Caki2 (cell line): ENCODE data around the gene PIEZO2. TPM values are rescaled to one million over a fixed set of nuclear protein-coding genes. Genes with fewer than 3 reads are reported as not detected.

Source experiments
- DNase-seq: peaks from one replicate; pipeline ENCODE4 v3.0.0-alpha.2; 2015; ENCODE audit warnings: low read depth
- in situ Hi-C: cut with HindIII; loops from 2 replicates; pipeline ENCODE4 v1.10.0; 2016; ENCODE audit warnings: low sequenced_read_pairs, low pct_unique_long_range_greater_than_20kb, mixed read lengths
- total RNA-seq: library from RNA; depleted of rRNA; stranded (reverse); fragments of >200 nt; shearing (Covaris generic); gene quantifications from 2 replicates; pipeline ENCODE4 v1.2.3, GENCODE V29; 2014; ENCODE audit warnings: low replicate concordance

Gene PIEZO2
- total RNA-seq, 1 experiment from 2014 or later: 2.8 TPM

DNA sequence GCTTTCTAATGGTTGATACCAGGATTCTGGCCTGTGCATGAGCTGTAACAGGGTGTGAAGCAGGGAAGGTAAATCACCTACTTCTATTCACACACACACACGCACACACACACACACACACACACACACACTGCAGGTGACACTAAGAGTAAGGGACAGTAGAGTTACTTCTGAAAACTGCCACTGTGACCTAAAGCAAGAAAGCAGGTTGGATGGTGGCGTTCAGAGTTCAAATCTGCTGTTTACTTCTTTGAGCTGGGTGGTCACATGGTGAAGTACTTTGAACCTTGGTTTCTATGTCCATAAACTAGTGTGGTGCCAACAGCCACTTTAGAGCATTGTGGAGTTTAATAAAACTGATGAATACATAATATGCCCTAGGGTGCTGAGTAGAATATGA, 248.0 kb downstream of the PIEZO2 start:
- no peak for DNase-seq
- in situ Hi-C loops: no loop called here

DNA sequence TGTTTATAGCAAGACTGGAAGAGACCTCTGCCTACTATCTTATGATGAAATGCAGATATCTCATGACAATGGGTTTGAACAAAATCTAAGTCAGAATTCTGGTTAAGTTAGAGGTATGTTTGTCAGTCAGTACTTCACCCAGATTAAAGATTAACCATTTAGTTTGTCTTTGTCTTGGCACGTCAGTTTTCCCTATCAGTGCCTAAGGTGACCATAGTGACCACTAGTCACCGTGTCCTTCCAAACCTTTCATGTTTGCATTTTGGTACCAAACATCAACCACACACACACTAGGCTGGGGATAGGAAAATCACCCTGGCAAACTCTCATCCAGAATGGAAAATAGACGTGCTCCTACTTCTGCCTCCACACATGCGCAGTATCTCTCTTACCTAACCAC, 248.9 kb downstream of the PIEZO2 start:
- in situ Hi-C loops: no loop called here
- DNase-seq: no peak

DNA sequence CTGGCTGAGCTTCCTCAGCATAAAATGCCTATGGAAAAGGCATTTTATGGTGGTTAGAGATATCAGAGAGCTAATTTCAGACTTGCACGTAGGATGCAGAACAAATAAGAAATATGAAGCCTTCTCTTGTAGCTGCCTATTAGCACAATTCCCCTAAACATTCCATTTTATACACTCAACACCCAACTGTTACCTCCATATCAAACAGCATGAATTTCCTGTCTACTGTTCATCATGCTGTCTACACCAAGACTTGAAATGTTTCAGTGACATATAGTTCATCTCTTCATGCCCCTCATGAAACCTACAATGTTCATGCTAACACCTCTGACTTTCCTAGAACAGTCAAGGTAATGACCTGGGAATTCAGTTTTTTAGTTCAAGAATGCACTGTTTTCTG, 249.9 kb downstream of the PIEZO2 start:
- no peak for DNase-seq
- in situ Hi-C loops: no loop called here

DNA sequence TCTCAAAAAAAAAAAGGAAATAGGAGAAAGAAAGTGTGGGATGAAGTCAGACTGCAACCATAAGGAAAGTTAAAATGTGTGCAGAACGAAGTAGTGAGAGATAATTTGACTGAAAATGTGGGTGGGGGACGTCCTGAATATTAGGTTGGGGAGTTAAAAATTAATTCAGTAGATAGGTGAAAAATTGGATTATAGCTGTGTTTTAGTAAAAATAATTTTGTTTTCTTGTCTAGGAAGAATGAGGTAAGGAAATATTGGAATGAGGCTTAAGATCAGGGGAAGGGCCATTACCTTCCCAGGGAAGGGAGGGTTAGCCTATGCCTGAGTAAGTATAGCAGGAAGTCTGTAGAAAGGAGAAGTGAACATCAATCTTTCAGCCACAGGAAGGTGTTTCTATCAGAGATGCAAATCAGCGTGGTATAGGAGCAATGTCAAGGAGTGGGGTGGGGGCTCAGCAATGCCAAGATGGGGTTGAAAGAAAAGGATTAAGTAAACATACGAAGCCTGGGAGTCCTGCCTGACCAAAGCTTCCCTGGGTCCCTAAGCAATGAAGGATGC, 250.9 kb downstream of the PIEZO2 start:
- DNase-seq: no peak
- in situ Hi-C loops: no loop called here

DNA sequence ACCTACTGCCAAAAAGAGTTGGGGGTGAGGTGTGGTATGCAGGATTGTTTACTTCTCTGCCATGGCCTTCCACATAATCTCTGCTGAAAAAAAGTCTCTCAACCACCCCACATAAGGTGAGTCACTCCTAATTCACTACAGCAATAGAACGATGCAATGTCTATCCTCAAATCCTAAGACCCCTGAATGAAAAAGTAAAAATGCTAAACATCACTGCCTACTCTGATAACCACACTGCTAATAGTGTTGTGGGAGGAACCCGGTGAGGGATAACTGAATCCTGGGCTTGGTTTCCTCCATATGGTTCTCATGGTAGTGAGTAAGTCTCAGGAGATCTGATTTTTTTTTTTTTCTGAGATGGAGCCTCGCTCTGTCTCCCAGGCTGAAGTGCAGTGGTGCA, 252.5 kb downstream of the PIEZO2 start:
- peak; percentile 23 for DNase-seq
- in situ Hi-C loops: no loop called here

DNA sequence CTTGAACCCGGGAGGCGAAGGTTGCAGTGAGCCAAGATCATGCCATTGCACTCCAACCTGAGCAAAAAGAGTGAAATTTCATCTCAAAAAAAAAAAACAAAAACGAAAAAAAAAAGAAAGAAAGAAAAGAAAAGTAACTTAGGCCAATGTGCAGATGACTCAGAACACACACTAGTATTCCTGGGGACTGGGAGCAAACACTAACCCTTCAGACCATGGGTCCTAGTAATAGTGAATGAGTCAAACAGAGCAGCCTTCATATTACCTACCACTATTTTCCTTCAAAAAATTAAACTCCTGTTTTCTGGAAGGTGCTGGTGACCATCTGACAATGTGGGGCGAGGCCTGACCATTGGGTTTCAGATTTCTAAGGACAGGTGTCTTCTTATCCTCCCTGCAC, 253.4 kb downstream of the PIEZO2 start:
- no peak for DNase-seq
- in situ Hi-C loops: no loop called here

DNA sequence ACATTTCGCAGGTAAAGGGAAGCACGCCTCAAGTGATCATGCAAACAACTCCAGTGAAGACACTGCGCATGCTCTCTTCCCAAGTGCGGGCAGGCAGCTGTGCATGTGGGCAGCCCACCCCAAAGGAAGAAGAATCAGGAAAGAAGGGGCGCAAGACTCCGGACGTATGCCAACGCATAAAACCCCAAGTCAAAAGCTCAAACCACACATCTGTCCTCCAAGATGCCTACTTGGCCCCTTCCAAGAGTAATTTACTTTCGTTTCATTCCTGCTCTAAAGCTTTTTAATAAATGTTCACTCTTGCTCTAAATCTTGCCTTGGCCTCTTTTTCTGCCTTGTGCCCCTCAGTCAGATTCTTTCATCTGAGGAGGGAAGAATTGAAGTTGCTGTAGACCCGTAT, 254.9 kb downstream of the PIEZO2 start:
- DNase-seq: no peak
- in situ Hi-C loops: no loop called here

DNA sequence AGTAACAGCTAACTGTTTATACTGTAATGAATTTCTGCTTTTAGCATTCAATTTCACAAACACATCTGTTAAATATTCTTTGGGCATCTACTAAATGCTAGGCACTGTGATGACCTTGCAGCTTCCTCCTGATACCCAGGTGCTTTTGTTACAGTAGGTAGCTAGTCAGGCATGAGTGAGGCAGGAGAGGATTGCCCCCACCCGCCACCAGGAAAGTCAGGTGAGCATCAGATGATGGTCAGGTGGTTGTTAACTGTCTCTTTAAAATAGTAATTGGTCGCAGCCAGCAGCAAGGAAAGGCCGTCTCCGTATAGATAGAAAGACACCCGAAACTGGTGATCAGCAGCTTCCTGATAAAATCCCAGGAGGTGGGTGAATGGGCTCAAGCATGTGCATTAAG, 255.6 kb downstream of the PIEZO2 start:
- in situ Hi-C loops: no loop called here

DNA sequence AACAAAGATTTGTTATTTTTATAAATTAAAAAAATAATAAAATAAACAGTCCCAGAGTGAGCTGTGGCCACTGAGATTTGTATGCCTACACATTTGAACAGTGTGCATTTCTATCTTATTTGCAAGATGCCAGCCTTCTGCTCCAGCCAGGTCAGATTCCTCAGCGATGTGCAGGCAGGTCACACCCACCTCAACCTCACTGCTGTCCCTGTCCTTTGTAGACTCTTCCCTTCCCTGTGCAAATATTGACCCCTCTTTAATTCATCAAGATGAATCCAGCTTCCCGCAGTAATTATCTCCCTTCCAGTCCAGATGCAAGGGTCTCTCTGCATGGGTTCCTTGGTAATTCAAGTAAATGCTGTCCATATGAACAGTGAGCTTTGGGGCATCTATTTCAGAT, 256.2 kb downstream of the PIEZO2 start:
- peak; percentile 7 for DNase-seq
- in situ Hi-C loops: no loop called here

More for the DNA sequence above, 255.6 kb downstream of the PIEZO2 start:
- DNase-seq: no peak

DNA sequence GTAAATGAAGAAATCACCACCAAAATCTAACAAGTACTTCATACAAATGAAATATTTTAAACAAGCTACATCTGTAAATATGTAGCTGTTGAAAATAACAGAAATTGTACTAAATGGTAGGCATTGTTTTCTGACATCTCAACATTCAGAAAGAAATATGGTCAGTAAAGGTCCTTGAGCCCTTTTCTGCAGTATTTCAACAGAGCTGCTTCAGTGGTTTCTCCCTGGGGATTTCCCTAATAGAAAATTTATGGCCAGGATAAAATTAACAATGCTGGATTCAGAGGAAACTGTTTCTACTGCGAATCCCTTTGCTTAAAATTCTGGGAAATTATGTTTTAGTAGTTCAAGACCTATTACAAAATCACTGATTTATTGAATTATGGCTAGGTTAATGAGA, 256.6 kb downstream of the PIEZO2 start:
- in situ Hi-C loops: no loop called here
- DNase-seq: peak; percentile 14

DNA sequence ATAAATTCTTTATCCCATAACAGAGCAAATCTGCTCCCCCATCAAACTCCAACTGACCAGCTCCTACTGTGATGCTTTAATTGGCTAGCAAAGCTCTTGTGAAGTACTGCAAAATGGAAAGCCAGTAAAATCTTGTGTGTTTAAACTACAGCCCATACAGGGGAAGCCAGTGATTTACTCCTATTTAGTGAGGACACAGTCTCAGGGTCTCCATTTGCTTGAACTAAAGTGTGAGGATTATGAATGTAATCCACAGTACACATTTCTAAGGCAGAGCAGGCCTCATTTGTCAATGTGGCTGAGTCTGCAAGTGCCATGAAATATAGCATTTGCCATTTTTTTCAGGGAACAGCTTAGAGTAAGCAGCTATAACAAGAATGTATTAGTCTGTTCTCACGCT, 259.3 kb downstream of the PIEZO2 start:
- DNase-seq: no peak
- in situ Hi-C loops: no loop called here

DNA sequence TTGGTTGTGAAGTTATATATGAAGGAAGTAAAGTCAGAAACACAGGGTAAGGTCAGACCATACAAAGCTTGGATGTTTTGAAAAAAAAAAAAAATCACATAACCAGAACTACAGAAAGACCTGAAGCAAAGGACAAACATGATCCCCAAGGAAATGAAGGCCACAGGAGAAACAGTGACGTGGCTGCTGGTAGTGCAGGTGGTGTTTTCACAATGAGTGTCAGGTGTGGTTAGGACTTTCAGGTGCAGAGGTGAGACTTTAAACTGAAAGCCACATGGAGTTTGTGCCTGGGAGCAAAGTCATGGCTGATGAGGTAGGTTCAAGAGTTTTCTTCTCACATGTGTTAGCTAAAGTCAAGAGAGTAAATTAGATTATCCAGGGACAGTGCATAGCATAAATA, 270.7 kb downstream of the PIEZO2 start:
- in situ Hi-C loops: no loop called here
- no peak for DNase-seq

DNA sequence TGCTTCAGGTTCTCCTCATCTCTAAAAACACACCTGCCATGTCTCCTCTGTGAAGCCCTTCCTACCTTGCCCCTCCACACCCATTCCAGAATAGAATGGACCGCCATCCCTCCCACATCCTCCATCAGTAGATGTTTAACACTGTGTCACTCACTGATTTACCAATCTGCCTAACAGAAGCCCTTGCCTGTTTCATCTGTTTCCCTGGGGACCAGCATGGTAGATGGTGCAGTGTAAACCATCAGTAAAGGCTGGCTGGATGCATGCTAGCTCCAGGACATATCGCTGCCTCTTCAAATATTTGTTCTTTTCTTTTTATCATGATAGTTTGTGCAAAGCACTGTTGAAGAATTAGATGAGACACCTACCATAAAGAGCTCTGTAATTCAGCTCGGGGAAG, 271.4 kb downstream of the PIEZO2 start:
- no peak for DNase-seq
- in situ Hi-C loops: no loop called here

DNA sequence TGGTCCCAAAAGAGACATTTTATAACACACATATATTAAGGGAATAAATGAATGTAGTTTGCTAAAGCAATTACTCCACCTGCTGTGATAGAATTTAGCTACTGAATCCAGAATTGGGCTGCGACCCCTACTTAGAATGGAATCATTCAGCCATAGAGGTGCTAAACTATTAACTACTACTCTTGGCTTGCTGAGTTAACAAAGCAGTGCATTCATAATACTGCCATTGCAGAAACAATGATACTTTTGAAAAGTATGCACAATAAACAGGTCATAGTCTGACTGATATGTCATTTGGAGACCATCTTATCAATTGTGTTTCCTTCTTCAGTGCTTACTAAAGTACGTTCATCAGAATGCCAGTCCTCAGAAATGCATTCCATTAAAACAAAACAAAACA, 273.6 kb downstream of the PIEZO2 start:
- DNase-seq: no peak
- in situ Hi-C loops: no loop called here

DNA sequence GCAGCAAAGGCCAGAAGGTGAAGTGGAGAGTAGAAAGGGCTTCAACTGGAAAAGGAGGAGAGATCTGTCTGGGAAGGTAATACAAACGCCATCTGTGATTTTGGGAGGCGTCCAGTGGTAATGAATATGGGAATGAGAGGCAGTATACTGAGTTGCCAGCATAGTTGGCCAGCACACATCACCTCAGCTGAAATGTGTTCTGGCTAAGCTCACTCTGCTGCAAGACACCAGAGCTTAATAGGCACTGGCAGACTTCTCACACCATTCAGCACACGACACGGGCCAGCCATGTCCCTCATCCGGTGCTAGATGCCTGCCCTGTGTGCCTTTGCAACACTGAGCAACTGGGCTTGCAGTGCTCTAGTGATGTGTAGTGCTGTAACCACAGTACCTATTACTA, 277.1 kb downstream of the PIEZO2 start:
- in situ Hi-C loops: no loop called here

DNA sequence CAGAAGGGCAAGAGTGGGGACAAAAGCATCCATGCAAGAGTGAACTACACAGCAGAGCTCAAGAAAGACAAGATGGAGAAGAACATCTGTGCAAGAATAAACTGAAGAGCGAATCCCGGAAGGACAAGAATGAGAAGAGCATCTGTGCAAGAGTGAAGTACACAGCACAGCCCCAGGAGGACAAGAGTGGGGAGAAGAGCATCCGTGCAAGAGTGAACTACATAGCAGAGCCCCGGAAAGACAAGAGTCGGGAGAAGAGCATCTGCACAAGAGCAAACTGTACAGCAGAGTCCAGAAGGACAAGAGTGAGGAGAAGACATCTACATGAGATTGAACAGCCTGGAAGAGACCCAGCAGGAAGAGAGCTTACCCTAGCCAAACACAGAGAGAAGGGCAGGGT, 284.6 kb downstream of the PIEZO2 start:
- in situ Hi-C loops: no loop called here
- no peak for DNase-seq

More for the DNA sequence above, 277.1 kb downstream of the PIEZO2 start:
- no peak for DNase-seq

DNA sequence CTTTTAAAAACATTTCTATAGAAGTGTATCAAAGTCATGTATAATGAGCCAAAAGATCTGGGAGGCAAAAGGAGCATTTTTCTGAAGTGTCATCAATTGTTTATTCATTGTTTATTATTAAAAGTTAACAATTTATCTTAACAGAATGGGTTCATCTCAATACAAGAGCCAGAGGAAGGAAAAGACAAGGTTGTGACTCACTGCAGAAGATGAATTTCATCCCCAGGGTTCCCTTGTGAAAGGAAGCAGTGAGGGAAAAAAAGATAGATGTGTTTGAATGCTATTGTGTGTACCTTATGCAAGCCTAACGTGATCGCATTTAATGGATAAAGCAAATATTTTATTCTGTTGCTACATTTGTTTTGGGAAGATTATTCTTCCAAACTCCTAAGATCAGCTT, 286.3 kb downstream of the PIEZO2 start:
- no peak for DNase-seq
- in situ Hi-C loops: no loop called here

DNA sequence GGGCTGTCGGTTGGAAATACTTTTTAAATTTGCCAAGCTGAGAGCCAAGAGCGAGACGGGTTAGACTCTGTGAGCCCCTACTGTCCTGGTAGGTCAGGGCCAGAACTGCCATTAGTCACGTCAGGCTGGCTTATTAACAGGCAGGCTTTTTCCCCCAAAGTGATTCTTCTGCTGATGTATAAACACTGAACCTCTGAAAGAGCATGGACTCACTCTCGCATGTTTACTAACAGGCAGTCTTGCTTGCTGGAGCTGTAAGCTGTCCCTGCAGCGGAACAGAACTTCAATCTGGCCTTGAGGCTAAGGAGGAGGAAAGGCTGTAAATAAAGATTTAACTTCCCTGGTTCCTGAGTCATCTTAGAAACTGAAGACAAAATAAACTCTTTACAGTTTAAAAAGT, 288.4 kb downstream of the PIEZO2 start:
- in situ Hi-C loops: no loop called here
- peak; percentile 36 for DNase-seq

DNA sequence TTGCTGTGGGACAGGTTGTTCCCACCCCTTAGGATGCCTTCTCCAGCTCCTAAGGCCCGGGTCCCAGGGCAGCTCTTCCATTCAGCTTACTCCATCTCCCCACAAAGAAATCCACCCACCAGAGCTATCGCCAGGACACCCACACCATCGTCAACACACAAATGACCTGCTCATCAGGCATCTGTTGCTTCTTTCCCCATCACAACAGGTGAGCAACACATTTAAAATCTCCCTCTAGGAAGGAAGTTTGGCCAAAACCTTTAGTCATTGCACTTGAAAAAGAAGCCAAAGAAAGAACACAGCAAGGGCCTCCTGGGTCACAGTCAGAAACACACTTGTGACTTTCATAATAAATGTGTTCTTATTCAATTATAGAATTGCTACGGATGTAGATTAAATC, 289.0 kb downstream of the PIEZO2 start:
- in situ Hi-C loops: no loop called here
- DNase-seq: no peak

DNA sequence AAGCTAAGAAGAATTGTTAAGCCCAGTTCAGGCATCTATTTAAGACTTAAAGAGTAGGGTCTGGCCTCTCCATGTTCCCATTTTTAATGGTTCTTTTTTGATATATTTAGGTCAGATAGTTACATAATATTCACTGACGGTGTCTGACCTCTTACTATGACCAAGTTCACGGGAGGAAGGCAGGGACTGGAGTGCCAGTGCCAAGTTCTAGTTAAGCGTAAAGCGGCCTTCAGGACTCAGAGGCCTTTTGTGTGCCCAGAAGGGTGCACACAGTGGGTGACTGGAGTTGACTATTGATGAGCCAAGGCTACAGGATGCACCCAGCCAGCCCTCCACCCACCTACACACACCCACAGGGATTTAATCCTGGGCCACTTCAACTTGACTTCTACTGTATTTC, 290.9 kb downstream of the PIEZO2 start:
- in situ Hi-C loops: no loop called here

DNA sequence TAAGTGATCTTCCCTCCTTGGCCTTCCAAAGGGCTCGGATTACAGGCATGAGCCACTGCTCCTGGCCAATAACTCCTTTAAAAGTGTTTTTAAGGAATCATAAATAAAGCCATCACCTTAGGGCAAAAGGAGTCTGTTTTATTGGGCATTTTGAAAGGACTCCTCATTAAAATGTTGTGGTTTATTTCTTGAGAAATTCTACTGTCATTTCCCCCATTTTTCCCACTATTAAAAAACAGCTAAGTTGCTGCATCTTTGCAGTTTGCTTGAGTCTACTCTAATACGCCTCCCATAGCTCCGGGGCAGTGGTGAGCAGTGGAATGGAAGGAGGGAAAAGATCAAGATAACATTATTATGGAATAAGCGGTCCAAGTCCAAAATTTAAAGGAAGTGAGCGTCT, 293.2 kb downstream of the PIEZO2 start:
- peak; percentile 45 for DNase-seq
- in situ Hi-C loops: no loop called here

More for the DNA sequence above, 290.9 kb downstream of the PIEZO2 start:
- no peak for DNase-seq
